Large intestine (tissue), 3 donors: Measurements from ENCODE around the gene RABEP2. TPM values are rescaled to one million over a fixed set of nuclear protein-coding genes. Genes with fewer than 3 reads are reported as not detected.
"Not testable (repeated sequence)": the region's sequence is repeated elsewhere in the genome, so short reads cannot be mapped to it uniquely, and the experiment has no call there.

Source experiments
- DNase-seq, 2 donors: peaks; one replicate each; pipeline versions ENCODE4 v3.0.0 to v3.0.0-alpha.2; 2013
- H3K27ac ChIP-seq: one replicate; pipeline ENCODE4 v1.5.1; 2013; ENCODE audit warnings: low read length
- H3K27me3 ChIP-seq: 2 replicates; pipeline ENCODE4 v1.6.1; 2013; ENCODE audit warnings: low read length; ENCODE audit not compliant: control insufficient read depth, insufficient read depth
- H3K36me3 ChIP-seq: 2 replicates; pipeline ENCODE4 v1.6.1; 2013; ENCODE audit warnings: low read length; ENCODE audit not compliant: control insufficient read depth, insufficient read depth
- H3K4me1 ChIP-seq: one replicate; pipeline ENCODE4 v1.6.1; 2013; ENCODE audit warnings: low read length; ENCODE audit not compliant: control insufficient read depth, insufficient read depth
- H3K4me3 ChIP-seq: one replicate; pipeline ENCODE4 v1.5.1; 2013; ENCODE audit warnings: low read length
- H3K9me3 ChIP-seq: one replicate; pipeline ENCODE4 v1.6.1; 2013; ENCODE audit warnings: mild to moderate bottlenecking, low read depth, low read length, moderate library complexity; ENCODE audit not compliant: control insufficient read depth
- WGBS: methylation state at CpG from one replicate; pipeline ENCODE4 v1.1.5; 2013; ENCODE audit warnings: low lambda C conversion rate; ENCODE audit not compliant: insufficient coverage; 5-methylcytosine and 5-hydroxymethylcytosine counted together
- polyA plus RNA-seq: library from polyadenylated mRNA; unstranded; fragments of 120-200 nt; gene quantifications from one replicate; pipeline ENCODE4 v1.2.1, GENCODE V29; 2013

RABEP2 gene
- polyA plus RNA-seq, 1 donor, result 30.6 TPM

- DNase-seq, result no peak
These were observed 31.7 kb downstream of the RABEP2 start for GRCh38 chr16:28893291-28893690.

DNA sequence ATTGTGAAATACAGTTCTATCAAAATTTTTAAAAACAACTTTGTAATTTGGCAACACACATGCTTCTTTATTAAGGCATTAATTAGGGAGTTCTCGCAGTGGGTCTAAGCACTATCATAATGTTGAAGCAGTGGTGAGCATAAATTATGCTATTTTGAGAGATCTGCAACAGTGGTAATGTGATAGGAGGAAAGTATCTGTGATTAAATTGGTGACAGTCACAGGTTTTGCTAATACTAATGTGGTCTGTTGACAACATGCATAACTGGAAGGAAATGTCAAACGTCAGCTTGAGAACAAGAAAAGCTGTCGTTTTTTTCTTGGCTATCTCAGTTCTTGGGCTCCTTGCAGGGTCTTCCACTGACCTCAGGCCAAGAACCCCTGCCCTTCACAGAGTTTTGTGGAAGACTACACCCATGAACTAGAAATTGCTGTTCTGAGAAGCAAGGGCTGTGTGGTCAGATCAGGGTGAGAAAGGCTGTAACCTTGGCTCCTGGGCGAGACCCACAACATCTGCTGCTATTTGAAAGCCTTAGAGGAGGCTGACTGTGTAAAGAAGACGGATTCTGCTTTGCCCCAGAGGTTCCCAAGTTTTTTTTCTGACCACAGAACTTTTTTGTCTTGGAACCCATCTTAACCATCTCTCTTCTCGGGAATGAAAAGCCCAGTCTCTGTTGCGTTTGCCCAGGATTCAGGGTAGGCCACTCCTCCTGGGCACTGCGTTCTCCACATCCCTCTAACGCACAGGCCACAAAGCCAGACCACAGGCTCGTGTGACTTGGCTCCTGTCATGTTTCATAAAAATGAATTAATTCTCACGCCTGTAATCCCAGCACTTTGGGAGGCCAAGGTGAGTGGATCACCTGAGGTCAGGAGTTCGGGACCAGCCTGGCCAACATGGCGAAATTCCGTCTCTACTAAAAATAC lies 32.8 kb downstream of the RABEP2 start:
- Histone ChIP-seq H3K4me3 (no peak overlapping the region), H3K9me3 (no peaks in the 10 kb centered on the region), H3K4me1 (no peaks in the 10 kb centered on the region), H3K27ac (no peak overlapping the region), H3K36me3 (peaks cover 5% of the 10 kb centered on the region), H3K27me3 (no peaks in the 10 kb centered on the region)
- DNase-seq, result no peak
- 100% methylated on average over 1 of the region's 14 CpGs for WGBS

More at GRCh38 chr16:28893291-28893690, 31.7 kb downstream of the RABEP2 start:
- H3K4me3 ChIP-seq, result no peak overlapping the region
- H3K36me3 ChIP-seq, result peaks cover 7% of the 10 kb centered on the region
- H3K27me3 ChIP-seq, result no peaks in the 10 kb centered on the region
- WGBS, result 100% methylated on average over 1 of the region's 4 CpGs
- no peak overlapping the region for H3K27ac ChIP-seq
- no peaks in the 10 kb centered on the region for H3K9me3 ChIP-seq
- no peaks in the 10 kb centered on the region for H3K4me1 ChIP-seq

GRCh38 chr16:28890355-28890754 lies 34.7 kb downstream of the RABEP2 start:
- not testable (repeated sequence) for H3K9me3 ChIP-seq, H3K36me3 ChIP-seq, H3K27ac ChIP-seq, H3K4me1 ChIP-seq, H3K27me3 ChIP-seq, H3K4me3 ChIP-seq, DNase-seq
- WGBS, result 100% methylated on average over 3 of the region's 5 CpGs

- H3K27ac ChIP-seq, result no peak overlapping the region
These were observed 38.1 kb downstream of the RABEP2 start for GRCh38 chr16:28886945-28887344.

DNA sequence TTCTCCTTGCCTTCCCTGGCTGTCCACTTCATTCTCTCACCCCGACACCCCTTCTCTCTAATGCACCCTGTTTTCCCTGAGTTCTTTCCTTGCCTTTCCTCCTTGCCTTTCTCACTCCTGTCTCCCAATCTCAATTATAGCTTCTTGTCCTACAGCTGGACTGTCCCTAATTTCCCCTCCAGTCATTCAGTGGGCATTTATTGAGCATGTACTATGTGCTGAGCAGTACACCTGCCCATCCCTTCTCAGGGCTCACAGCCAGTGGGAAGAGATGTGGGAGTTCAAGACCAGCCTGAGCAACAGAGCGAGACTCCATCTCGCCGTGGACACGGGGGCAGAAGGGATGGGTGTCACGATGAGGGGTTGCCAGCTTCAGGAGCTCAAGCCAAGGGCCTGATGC lies 41.0 kb downstream of the RABEP2 start:
- Histone ChIP-seq H3K4me3 (no peak overlapping the region), H3K27ac (no peak overlapping the region), H3K9me3 (peaks cover 3% of the 10 kb centered on the region), H3K36me3 (no peaks in the 10 kb centered on the region), H3K4me1 (peaks cover 9% of the 10 kb centered on the region), H3K27me3 (peaks cover 11% of the 10 kb centered on the region)
- 100% methylated on average over 1 of the region's 6 CpGs for WGBS
- no peak for DNase-seq

More at GRCh38 chr16:28886945-28887344, 38.1 kb downstream of the RABEP2 start:
- H3K36me3 ChIP-seq, result no peaks in the 10 kb centered on the region
- DNase-seq, result no peak
- H3K4me3 ChIP-seq, result no peak overlapping the region
- WGBS, result no CpG with 5 or more reads among the region's 10 CpGs
- no peaks in the 10 kb centered on the region for H3K27me3 ChIP-seq
- no peaks in the 10 kb centered on the region for H3K9me3 ChIP-seq
- no peaks in the 10 kb centered on the region for H3K4me1 ChIP-seq

GRCh38 chr16:28883221-28883996 lies 41.6 kb downstream of the RABEP2 start:
- H3K9me3 ChIP-seq, result peaks cover 3% of the 10 kb centered on the region
- peaks cover 16% of the 10 kb centered on the region for H3K27me3 ChIP-seq
- H3K4me3 ChIP-seq, result no peak overlapping the region
- no peaks in the 10 kb centered on the region for H3K36me3 ChIP-seq
- no peak overlapping the region for H3K27ac ChIP-seq
- DNase-seq, result no peak
- H3K4me1 ChIP-seq, result peaks cover 9% of the 10 kb centered on the region
- WGBS, result 81% methylated on average over 2 of the region's 25 CpGs

GRCh38 chr16:28882551-28883160 lies 42.4 kb downstream of the RABEP2 start:
- WGBS, result no CpG with 5 or more reads among the region's 24 CpGs
- Histone ChIP-seq H3K9me3 (peaks cover 3% of the 10 kb centered on the region), H3K36me3 (no peaks in the 10 kb centered on the region), H3K27me3 (peaks cover 16% of the 10 kb centered on the region), H3K27ac (no peak overlapping the region), H3K4me1 (peaks cover 9% of the 10 kb centered on the region), H3K4me3 (no peak overlapping the region)
- no peak for DNase-seq

- not testable (repeated sequence) for H3K36me3 ChIP-seq, H3K9me3 ChIP-seq, H3K4me3 ChIP-seq, DNase-seq, H3K27ac ChIP-seq, H3K4me1 ChIP-seq
- WGBS, result no CpG with 5 or more reads among the region's 4 CpGs
- peaks cover 16% of the 10 kb centered on the region for H3K27me3 ChIP-seq
These were observed 43.5 kb downstream of the RABEP2 start for GRCh38 chr16:28881565-28881964.

GRCh38 chr16:28880955-28881354 lies 44.1 kb downstream of the RABEP2 start:
- no peak overlapping the region for H3K27ac ChIP-seq
- peaks cover 9% of the 10 kb centered on the region for H3K4me1 ChIP-seq
- peaks cover 3% of the 10 kb centered on the region for H3K9me3 ChIP-seq
- H3K36me3 ChIP-seq, result no peaks in the 10 kb centered on the region
- no peak for DNase-seq
- no peak overlapping the region for H3K4me3 ChIP-seq
- WGBS, result 100% methylated on average over 1 of the region's 4 CpGs
- H3K27me3 ChIP-seq, result peaks cover 16% of the 10 kb centered on the region

GRCh38 chr16:28880589-28880915 lies 44.5 kb downstream of the RABEP2 start:
- H3K4me3 ChIP-seq, result no peak overlapping the region
- no peaks in the 10 kb centered on the region for H3K36me3 ChIP-seq
- no CpG with 5 or more reads among the region's 11 CpGs for WGBS
- H3K27ac ChIP-seq, result no peak overlapping the region
- no peak for DNase-seq
- peaks cover 9% of the 10 kb centered on the region for H3K4me1 ChIP-seq
- H3K27me3 ChIP-seq, result peaks cover 16% of the 10 kb centered on the region
- peaks cover 3% of the 10 kb centered on the region for H3K9me3 ChIP-seq
